WI38 (cell line): ENCODE results near the gene KRTAP5-3.
"Not testable (repeated sequence)": the region's sequence is repeated elsewhere in the genome, so short reads cannot be mapped to it uniquely, and the experiment has no call there.

Source experiments
- H3K4me3 ChIP-seq: 2 replicates; pipeline ENCODE4 v1.5.1; 2011; ENCODE audit warnings: low read depth, mild to moderate bottlenecking, control low read depth, low read length
- TF ChIP-seq, protein P1 (sequence below): IDR thresholded peaks from 2 replicates; pipeline ENCODE4 v1.5.1; 2012; ENCODE audit warnings: low read depth, mild to moderate bottlenecking, control low read depth, low read length

KRTAP5-3 gene

DNA sequence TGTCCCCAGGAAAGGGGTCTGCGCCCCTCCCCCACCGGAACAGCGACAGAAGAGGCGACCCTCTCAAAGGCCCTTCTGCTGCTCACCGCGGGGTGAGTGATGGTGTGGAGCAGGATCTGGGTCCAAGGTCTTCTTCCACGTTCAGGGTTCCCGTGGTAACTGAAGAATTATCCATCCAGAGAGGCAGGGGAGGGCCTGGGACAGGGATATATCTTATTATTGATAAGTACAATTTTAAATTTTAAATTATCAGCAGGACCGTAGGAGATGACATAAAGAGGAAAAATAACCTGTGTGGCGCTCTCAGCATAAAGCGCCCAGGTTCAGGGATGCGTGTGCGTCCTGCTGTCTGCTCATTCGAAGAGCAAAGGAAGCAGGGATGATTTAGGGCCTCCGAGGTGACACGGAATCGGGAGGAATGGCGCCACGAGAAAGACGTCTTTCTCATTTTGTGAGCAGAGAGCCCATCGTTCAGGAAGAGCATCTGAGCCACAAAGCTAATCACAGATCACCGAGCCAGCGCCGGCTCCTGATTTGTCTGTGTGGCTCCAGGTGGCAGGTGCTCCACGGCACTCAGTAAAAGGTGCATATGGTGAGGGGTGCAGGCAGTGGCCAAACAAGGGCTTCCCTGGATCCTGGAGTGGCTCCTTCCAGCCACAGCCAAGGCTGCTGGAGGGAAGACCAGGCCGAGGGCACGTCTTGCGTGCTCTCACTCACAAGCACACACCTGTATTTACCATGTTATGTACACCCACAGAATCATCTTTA lies 40.6 kb upstream of the KRTAP5-3 start:
- no peak overlapping the region for H3K4me3 ChIP-seq
- TF ChIP-seq, protein P1, sequence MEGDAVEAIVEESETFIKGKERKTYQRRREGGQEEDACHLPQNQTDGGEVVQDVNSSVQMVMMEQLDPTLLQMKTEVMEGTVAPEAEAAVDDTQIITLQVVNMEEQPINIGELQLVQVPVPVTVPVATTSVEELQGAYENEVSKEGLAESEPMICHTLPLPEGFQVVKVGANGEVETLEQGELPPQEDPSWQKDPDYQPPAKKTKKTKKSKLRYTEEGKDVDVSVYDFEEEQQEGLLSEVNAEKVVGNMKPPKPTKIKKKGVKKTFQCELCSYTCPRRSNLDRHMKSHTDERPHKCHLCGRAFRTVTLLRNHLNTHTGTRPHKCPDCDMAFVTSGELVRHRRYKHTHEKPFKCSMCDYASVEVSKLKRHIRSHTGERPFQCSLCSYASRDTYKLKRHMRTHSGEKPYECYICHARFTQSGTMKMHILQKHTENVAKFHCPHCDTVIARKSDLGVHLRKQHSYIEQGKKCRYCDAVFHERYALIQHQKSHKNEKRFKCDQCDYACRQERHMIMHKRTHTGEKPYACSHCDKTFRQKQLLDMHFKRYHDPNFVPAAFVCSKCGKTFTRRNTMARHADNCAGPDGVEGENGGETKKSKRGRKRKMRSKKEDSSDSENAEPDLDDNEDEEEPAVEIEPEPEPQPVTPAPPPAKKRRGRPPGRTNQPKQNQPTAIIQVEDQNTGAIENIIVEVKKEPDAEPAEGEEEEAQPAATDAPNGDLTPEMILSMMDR, result no peak

DNA sequence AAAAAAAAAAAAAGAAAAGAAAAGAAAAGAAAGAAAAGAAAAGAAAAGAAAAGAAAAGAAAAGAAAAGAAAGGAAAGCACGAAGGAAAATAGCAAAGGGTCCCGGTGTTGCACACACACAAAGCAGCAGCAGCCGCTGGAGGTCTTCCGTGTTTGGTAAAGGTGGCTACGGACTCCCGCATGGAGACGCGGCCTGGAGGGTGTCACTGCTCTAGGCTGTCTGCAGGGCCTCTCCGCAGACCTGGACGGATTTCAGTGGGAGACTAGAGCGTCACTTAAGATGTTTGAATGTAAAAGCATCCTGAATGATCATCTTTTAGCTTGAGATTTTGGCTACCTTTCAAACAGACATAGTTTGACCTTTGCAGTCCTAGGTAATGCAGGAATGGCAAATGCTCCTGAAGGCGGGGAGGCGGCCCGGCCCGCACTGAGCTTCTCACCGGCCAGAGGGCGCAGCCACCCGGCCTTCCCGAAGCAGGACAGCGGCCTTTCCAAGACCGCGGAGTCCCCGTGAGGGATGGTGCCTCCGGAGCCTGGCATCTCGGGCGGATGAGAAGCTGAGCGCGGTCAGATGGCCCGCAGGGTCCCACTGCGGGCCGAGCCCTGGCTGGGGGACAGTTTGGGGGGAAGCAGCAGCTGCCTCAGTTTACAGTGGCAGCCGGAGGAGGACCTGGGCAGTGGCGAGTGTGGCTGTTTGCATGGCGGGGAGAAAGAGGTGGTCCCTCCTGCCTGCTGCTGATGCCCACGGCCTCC lies 39.8 kb upstream of the KRTAP5-3 start:
- H3K4me3 ChIP-seq, result no peak overlapping the region
- TF ChIP-seq, protein P1, result no peak

DNA sequence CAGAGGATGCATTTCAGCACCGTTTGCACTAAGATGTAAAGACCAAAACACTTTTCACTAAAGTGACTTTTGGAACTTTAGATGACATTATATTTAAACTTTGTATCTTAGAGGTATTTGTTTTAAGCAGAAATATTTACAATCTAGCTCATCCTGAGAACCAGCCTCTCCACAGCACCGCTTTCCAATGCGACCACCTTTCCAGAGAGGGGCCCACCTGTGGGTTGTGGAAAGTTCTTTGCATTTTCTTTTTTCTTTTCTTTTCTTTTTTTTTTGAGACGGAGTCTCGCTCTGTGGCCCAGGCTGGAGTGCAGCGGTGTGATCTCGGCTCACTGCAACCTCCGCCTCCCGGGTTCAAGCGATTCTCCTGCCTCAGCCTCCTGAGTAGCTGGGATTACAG lies 38.3 kb upstream of the KRTAP5-3 start:
- H3K4me3 ChIP-seq, result not testable (repeated sequence)

DNA sequence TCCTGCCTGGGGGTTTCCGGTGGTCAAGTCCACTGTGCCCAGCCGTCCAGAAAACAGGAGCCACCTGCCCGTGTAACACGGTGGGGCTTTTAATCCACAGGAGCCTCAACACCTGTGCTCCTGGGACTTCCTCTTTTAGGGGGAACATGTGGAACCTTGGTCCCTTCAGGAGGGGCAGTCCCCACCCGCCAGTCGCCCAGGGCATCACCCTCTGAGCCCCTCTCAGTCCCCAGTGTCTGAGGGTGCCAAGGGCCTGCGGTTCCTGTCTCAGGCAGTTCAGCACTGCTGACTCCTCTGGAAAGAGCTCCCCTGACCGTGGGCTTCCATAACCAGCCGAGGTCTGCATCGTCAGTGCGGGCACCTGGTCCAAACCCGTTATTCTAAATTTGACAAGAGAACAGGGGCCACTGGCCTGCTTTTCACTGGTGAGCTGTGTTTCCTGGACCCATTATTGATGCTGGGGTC lies 37.1 kb upstream of the KRTAP5-3 start:
- H3K4me3 ChIP-seq, result no peak overlapping the region
- TF ChIP-seq, protein P1, result no peak

DNA sequence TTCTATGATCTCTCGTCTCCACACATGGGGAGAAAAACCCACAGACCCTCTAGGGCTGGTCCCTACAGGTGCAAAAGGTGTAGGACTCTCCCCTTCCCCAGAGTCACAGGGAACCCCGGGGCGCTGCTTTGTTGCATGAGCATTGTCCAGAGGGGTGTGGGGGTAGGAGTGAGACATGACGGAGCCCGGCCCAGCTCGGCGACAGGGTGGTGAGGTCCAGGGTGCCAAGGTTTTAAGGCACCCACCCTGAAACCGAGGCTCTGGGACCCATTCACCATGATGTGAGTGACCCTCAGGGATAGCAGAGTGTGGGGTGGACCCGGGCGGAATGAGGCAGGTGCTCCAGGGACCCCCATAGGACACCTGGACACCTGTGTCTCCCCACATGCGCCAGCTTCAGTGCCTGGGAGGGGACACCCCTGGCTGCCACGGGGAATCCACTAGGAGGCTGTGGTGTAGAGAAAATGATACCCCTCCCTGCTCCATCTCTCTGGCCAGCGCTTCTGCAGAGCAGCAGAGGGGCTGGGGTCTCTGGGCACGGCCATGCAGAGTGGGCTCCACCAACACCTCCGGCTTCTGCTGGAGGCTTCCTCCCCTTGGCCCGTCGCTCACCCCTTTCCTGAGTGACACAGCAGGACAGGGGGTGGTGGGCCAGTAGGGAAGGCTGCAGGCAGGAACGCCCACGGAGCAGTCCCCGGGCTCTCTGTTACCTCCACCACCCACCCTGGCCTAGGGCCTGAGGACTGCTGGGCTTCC lies 36.5 kb upstream of the KRTAP5-3 start:
- TF ChIP-seq, protein P1, result no peak
- no peak overlapping the region for H3K4me3 ChIP-seq

DNA sequence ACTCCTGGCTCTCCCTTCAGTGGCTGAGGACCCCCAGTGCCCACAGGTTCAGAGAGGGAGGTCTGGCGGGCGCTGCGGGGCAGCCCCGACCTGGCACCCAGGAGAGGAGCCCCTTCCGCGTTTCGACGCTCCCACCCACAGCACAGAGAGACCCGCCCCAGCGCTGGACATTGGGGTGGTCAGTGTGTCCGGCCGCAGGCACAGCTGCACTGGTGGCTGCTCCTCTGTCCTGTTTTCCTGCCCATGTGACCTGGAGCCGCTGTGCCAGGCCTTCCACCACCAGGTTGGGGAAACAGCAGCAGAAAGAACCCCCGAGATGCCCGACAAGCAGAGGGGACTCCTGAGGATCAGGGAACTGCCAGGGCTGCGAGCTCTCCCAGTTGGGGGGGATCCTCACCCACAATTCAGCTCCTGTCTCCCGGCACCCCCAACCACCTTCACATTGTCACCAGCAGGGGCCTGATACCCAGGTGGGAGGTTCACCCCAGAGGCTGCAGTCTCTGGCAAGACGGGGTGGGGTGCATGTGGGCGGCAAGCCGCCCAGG lies 35.0 kb upstream of the KRTAP5-3 start:
- no peak overlapping the region for H3K4me3 ChIP-seq
- TF ChIP-seq, protein P1, result no peak

DNA sequence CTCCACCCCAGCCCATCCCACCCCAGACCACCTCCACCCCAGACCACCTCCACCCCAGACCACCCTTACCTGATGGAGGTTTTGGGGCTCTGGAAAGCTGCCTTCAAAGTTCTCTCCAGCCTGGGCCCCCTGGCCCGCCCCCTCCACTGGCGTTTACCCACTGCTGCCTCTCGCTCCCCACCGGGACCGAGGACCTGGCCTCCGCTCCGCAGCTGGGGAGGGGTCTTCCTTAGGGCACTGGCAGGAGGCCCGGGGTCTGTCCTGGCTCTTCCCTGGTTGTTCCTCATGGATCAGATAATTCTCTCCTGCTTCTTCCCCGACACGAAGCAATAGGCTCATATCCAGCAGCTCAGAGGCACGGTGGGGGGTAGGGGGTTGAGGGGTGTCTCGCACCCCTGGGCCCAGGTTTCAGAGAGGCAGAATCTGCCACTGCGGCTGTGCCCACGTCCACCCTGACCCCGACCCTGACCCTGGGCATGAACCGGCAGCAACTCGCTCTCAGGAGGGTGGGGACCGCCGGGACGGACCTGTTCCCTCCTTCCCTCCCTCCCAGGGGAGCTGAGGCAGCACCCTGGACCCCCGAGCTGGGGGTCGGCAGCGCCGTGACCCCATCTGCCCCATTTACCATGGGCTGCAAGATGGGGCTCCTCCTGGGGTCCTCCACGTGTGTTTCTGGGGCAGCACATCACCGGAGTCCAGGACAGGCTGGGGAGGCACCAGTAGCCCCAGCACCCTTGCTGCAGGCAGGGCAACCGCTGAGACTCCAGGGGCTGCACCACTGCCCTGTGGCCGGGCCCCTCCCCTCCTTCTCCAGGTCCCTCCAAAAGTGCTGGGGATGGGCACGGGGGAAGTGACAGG lies 34.3 kb upstream of the KRTAP5-3 start:
- H3K4me3 ChIP-seq, result no peak overlapping the region
- TF ChIP-seq, protein P1, result no peak
